DMS114 treated with DMSO at 0.1 percent for 48 hours (cell line): ENCODE data around the gene SUPT16H.

Experiments used
- DNase-seq: peaks from one replicate; lab custom pipeline; 2025; ENCODE audit not compliant: unreplicated experiment; lab: John Stamatoyannopoulos, UW

The SUPT16H gene

DNA sequence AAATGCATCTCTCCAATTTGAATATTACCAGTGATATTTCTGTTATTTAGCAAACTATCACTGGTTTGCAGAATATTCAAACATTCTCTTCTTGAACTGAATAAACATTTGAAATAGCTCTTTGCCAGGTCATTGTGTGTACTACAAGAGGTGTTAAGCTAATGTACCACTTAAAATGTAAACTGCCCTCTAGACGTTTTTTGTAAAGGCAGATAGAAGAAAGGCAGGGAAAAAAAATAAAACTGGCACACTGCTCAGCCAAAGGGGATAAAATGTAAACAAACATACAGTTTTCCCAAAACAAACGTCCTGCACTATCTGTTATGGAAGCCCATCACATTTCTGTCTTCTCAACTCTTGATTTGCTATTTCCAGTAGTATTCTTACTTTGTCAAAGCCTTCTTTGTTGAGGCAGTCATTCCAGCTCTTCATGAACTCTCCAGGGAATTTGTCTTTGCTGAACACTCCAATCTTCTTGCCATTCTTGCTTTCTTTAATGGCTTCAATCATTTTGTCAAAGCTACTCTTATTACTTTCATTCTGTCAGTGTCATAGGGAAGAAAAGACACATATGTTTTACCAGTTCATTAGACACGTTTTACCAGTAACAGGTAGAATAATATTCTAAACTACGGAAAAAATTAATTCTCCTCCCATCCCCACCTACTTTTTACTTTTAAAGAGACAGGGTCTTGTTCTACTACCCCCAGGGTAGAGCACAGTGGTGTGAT lies 13.7 kb downstream of the SUPT16H start:
- DNase-seq: no peak

DNA sequence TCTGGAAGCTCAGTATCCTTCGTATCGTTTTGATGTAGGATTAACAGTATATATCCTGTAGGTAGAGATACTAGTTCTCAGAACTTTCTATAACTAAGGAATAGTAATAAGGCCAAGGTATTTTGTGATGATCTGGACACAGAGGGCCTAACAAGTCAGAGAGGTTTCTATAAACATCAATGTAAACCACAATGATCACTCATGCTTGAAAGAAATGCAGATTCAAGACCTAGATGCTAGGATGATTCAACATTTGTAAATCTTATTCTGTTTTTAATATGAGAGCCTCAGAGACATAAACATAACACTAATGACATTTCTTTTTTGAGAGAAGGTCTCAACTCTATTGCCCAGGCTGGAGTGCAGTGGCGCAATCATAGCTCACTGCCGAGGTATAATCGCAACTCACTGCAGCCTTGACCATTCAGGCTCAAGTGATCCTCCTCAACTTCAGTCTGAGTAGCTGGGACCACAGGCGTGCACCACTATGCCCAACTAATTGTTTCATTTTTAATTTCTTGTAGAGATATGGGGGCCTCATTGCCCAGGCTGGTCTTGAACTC lies 16.2 kb downstream of the SUPT16H start:
- no peak for DNase-seq

DNA sequence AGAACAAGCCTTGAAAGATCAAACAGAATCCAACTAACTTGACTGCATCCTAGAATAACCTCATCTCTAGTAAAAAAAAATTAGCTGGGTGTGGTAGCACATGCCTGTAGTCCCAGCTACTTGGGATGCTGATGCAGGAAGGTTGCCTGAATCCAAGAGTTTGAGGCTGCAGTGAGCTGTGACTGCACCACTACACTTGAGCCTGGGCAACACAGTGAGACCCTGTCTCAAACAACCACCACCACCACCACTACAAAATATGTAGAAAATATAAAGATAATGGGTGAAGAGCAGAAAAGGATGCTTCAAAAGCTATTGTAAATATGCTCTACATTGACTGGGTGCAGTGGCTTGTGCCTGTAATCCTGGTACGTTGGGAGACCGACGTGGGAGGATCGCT lies 27.3 kb downstream of the SUPT16H start:
- no peak for DNase-seq

DNA sequence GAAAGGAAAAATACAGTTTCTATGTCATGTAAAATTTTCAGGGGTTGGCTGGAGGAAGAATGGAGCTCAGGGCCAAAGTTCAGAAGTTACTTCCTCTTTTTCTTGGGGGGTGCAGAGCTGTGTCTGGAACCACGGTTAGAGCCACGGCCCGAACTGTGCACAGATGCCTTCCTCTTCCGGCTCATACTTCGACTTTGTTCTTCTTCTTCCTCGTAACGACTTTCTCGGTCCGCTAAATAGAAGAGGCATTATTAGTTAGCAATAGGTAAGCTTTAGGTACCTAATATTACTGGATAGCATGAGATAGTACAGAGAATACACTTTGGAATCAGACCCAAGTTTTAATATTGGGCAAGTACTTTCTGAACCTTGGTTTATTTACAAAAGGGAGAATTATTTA lies 31.2 kb downstream of the SUPT16H start:
- DNase-seq: no peak

DNA sequence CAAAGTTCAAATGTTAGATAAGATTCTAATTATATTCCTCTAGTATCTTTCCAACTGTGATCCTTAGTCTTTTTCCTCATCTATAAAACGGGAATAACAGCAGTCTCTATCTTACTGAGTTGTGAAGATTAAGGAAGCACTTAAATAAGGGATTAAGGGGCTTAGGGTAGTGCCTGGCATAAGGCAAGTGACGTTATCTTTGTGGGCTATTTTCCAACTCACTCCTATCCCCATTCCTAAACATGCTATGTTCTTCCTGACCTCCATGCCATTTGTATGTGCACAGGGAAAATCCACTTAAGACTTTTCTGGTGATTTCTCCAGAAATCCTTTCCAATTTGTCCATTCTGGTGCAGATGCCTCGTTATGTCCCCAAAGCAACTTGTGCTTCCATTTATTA lies 33.3 kb downstream of the SUPT16H start:
- DNase-seq: no peak

DNA sequence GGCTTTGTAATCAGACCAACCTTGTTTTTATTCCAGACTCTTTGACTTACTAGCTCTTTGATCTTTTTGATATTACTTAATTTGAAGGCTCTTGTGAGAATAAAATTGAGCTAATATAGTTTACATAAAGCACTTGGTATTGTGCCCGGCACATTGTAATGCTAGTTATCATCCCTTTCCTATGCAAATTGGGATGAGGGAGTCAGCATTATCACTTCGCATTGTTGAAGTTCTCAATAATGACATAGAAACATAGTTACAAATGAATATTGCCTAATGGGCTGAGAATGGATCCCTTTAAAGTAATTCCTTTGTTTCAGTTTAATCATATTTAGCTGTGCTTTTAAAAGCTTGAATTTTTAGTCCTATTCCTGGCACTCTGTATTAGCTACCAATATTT lies 36.6 kb downstream of the SUPT16H start:
- DNase-seq: no peak

DNA sequence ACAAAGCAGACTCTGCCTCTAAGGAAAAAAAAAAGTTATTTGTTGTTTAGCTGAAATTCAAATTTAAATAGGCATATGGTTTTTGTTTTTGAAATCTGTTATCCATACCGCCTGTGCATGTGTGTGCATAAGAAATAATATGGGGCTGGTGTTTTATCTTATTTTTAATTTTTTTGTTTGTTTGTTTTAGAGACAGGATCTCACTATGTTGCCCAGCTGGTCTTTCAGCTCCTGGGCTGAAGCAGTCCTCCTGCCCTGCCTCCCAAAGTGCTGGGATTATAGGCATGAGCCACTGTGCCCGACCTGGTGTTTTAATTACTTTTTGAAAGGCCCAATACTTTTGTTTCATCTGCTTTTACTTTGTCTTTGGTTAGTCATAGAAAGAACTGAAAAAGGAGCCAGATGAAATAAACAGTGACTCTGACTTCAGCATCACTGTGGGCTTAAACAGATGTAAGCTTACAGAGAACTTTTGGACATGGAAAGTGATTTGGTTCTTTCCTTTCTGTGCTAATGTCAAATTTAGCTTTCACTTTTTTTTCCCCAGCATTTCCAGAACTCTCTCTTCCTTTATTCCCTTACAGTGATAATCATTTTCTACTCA lies 37.2 kb downstream of the SUPT16H start:
- DNase-seq: no peak

DNA sequence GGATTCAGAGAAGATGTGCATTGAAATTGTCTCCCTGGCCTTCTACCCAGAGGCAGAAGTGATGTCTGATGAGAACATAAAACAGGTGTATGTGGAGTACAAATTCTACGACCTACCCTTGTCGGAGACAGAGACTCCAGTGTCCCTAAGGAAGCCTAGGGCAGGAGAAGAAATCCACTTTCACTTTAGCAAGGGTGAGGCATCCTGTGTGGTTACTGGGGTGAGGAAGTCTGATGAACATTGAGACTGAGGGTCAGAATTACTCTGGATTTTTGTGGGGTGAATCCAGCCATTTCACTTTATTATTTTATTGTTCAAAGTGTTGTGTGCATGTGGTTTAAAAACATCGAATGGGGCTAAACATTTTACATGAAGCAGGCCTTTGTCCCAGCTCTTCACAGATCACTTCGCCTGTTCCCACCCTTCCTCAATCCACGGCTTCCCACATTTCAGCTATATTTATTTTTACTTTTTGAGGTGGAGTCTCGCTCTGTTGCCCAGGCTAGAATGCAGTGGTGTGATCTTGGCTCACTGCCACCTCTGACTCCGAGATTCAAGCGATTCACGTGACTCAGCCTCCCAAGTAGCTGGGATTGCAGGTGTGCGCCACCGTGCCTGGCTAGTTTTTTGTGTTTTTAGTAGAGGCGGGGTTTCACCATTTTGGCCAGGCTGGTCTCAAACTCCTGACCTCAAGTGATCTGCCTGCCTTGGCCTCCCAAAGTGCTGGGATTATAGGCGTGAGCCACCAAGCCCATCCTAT lies 40.6 kb downstream of the SUPT16H start:
- no peak for DNase-seq

DNA sequence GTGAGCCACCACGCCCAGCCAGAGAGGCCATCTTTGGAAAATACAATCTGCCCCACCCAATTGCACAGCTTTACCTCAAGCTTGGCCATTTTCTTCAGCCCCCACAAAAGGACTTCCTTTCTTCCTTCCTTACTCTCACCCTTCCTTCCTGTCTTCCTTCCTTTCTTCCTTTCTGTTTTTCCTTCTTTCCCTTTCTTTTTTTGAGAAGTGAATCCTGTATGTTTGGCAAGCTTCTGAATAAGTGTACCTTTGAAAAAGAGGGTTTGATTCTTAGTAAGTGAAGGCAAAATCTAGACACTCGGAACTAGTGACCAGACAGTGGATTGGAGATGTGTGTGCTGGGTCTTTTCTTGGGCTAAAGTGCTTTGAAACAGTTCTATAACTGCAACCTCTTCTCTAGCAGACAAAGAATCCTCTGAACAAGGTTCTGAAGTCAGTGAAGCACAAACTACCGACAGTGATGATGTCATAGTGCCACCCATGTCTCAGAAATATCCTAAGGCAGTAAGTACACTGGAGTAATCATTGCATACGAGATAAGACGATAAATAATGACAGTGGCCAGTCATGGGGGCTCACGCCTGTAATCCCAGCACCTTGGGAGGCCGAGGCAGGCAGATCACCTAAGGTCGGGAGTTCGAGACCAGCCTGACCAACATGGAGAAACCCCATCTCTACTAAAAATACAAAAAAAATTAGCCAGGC lies 49.5 kb downstream of the SUPT16H start:
- DNase-seq: no peak

DNA sequence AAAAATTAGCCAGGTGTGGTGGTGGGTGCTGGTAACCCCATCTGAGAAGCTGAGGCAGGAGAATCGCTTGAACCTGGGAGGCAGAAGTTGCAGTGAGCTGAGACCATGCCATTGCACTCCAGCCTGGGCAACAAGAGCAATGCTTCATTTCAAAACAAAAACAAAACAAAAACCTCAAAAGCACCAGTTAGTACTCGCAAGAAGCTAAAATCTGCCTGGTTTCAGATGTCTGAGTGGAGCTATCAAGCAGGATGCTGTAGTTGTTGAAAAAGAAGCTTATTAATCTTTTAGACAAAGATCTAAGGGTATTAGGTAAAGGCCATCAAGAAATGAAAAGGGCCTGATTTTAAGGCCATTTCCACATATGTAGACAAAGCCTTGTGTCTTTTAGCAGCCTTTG lies 50.9 kb downstream of the SUPT16H start:
- no peak for DNase-seq

DNA sequence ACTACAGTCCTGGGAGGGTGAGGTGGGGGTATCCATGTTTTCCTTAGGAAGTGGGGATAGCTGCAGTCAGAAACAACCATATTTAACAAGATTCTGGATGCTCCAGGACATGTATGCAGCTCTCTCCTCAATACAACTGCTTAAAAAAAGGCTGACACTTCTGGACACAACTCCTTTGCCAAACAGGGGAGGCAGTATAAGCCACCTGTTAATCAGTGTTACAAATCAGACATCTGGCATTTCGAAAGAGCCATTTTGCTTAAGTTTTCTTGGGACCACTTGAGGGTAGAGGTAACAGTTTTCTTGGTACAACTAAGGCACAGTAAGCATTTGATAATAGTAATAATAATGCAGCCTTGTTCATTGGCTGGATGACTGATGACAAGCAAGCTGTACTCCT lies 56.8 kb downstream of the SUPT16H start:
- no peak for DNase-seq

DNA sequence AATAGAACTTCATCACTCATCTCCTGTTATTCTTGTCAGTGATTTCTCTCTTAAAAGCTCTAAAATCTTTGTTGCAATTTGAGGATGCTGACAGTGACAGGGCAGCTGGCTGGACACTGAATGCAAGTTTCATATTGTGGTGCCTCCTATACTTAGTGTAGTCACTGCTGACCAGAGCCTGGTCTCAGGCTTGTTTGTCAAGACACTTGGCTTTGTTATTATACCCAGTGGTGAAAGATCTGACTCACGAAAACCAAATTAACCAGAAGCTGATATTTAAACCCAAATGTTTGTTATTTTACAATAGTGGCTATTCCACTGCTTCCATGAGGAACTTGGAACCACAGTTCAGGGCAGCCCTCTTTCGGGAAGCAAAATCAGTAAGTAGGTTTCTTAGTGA lies 61.1 kb downstream of the SUPT16H start:
- no peak for DNase-seq

DNA sequence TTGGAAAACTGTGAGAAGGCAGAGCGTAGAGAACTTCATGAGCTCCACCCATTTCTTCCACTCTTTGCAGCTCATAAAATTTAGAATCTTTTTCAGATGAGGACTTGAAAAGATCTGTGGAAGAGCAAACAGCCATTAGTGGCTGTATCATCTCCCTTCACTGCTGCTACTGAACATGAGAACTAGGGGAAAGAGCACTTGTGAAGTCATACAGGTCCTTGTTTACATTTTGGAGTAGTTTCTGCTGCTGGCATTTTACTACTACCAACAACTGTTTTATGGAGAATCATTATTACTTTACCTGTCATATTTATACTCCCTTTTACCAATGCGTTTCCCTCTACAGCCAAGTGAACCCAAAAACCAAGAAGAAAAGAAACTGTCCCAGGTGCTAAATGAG lies 62.9 kb downstream of the SUPT16H start:
- DNase-seq: no peak

DNA sequence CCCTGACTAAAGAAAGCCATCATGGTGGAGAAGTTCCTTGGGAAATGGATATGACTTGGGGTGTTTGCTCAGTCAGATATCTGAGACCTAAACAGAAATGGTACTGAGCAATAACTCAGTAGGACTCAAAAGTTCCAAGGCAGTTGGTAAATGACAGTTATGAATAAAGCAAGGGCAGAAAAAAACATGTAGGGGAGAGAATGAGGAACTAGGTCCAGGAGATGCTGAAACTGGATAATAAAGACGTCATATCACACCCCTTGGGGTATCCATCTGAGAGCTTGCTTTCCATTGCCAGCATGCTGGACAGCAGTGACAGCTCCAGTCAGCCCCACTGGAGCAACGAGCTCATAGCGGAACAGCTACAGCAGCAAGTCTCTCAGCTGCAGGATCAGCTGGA lies 66.4 kb downstream of the SUPT16H start:
- no peak for DNase-seq

DNA sequence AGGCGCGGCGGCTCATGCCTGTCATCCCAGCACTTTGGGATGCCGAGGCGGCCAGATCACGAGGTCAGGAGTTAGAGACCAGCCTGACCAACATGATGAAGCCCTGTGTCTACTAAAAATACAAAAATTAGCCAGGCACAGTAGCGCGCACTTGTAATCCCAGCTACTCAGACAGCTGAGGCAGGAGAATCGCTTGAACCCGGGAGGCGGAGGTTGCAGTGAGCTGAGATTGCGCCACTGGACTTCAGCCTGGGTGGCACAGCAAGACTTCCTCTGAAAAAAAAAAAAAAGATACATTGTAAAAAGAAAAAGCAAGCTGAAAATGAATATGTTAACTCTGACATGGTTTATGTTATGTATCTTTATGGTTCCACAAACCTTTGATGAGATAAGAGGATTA lies 70.3 kb downstream of the SUPT16H start:
- no peak for DNase-seq

DNA sequence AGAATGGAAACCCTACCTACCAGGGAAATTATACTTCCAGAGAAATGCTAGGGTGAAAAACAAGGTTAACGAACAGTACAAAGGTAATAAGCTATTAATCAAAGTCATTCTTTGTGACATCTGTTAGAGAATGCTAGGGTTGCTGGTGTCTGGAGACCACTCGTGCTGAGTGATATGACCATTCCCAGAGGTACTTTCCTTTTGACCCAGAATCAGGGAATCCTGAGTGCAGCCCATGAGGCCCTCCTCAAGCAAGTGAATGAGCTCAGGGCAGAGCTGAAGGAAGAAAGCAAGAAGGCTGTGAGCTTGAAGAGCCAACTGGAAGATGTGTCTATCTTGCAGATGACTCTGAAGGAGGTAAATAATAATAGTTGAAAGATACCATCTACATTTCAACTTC lies 72.2 kb downstream of the SUPT16H start:
- DNase-seq: no peak

DNA sequence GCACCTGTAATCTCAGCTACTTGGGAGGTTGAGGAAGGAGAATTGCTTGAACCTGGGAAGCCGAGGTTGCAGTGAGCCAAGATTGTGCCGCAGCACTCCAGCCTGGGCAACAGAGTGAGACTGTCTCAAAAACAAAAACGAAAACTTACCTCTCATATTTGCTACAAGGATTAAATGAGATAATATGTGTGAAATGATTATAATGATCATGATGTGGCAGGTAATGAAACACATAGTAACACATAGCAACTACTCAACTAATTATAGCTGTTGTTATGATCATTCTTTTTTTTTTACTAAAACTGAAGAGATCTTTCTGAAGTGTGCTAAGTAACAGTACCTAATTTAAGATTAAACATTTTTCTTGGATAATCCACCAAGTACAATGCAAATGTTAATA lies 73.9 kb downstream of the SUPT16H start:
- DNase-seq: no peak

DNA sequence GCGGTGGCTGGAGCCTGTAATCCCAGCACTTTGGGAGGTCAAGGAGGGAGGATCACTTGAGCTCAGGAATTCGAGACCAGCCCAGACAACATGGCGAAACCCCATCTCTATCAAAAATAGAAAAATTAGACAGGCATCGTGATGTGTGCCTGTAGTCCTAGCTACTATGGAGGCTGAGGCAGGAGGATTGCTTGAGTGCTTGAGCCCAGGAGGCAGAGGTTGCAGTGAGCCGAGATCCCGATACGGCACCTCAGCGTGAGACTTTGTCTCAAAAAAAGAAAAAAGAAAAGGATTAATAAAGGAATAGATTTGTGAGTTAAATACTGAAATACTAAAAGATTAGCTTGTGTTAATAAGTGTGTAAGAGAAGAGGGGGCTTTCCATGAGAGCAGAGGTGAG lies 74.6 kb downstream of the SUPT16H start:
- no peak for DNase-seq

DNA sequence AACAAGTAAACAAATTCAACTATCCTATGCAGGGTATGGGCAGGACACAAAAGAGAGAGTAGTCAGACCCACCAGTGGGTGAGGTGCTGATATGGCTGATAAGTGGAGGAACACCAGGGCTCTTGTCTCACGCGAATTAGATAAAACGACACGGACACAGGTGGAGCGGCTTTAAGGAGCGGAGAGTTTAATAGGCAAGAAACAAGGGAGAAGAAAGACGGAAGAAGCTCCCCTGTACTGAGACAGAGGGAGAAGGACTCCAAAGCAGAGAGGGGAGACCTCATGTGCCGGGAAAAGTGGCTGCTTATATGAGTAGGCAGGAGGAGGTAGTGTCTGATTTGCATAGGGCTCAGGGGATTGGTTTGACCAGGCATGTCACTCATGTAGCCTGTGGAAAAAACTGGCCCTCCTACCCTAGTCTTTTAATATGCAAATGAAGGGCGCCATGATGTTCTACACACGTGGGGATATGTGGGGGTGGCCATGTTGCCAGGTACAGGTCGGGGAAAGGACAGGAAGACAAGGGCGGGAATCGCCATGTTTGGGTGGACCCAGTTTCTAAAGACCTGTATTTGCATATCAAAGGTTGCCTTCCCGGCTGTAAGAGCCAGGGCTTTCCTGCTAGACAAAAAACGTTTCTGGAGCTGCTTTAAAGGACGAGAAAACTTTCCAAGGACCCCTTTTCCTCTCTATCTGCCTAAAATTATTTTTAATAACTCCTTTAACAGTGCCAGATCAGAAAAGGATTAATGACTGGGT lies 75.2 kb downstream of the SUPT16H start:
- DNase-seq: peak; percentile 32

DNA sequence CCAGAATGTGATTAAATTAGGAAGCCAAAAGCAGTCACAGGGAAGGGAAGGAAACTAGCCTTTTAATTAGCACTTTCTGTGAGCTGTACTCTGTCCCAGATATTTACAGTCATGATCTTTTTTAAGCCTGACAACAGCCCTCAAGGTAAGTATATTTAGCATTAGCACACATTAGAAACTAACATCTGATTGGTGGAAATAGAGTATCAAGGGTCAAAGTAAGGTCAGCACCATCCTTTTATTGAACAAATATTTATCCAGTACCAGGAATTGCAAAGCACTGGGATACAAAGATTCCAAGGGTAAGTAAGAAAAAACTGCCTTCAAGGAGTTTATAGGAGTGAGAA lies 75.7 kb downstream of the SUPT16H start:
- no peak for DNase-seq

DNA sequence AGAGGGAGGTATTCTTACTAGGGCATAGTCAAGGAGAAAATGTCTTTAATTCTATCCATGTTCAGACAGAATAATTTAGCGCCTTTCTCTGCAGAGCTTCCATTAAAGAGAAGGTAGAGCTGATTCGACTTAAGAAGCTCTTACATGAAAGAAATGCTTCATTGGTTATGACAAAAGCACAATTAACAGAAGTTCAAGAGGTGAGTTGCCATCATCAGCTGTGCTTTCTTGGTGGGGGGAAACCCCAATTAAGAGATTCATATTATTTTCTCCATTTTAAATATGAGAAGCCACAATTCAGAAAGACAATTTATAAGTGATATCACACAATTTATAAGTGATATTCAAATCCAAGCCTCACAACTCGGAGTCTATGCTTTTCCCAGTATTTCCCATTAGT lies 76.2 kb downstream of the SUPT16H start:
- DNase-seq: no peak
